ENCODE results near the gene ANKRD11. TPM values are rescaled to one million over a fixed set of nuclear protein-coding genes. Genes with fewer than 3 reads are reported as not detected.

ANKRD11 gene
- total and polyA plus RNA-seq, 2 donors (not counting 1 experiment from before 2014, with no cell fraction given), result 41.5 to 71.2 TPM

DNA sequence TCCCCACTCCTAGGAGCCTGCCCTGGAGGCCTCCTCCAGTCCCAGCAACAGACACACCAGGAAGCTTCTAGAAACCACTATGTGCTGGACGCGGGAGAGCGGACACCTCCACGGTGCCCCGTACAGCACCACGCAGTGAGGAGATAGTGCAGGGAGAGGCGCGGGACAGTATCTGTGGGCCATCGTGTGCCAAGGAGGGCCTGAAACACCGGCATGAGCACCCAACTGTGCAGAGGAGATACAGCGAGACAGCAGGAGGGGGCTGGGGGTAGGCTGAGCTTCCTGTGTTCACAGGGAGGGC lies 215.1 kb downstream of the ANKRD11 start:
- Histone ChIP-seq H2AFZ (ENCODE audit: low read length) (no peak overlapping the region), H3K9ac (ENCODE audit: insufficient read depth, low read length) (no peak overlapping the region), H3K9me3 (ENCODE audit: control insufficient read depth, insufficient read depth, low read depth, low read length) (no peaks in the 10 kb centered on the region), H4K20me1 (ENCODE audit: control insufficient read depth, extremely low read depth, insufficient read depth, low read length) (no peaks in the 10 kb centered on the region), H3K27me3 (ENCODE audit: control insufficient read depth, insufficient read depth, low read length) (no peaks in the 10 kb centered on the region), H3K4me2 (ENCODE audit: extremely low read depth, insufficient read depth, low read length) (no peak overlapping the region), H3K36me3 (ENCODE audit: control insufficient read depth, insufficient read depth, low read length) (peaks cover 36% of the 10 kb centered on the region), H3K4me3 (replicated peaks in 1 of 4; ENCODE audit: control extremely low read depth in 1 of 4, insufficient read depth in 1 of 4, low read depth in 3 of 4, low read length in 4 of 4) (no peak overlapping the region), H3K4me1 (ENCODE audit: control insufficient read depth, extremely low read depth, insufficient read depth, low read length) (no peaks in the 10 kb centered on the region), H3K79me2 (ENCODE audit: control insufficient read depth, insufficient read depth, low read length) (peaks cover 2% of the 10 kb centered on the region), H3K27ac (ENCODE audit: insufficient read depth, low read length) (no peak overlapping the region)
- TF ChIP-seq EZH2 (IDR thresholded peaks at IDR 0.05; ENCODE audit: low read length, missing control alignments), result no peak
- TF ChIP-seq CTCF (conservative IDR thresholded peaks at IDR 0.05 in 1 of 2, IDR thresholded peaks at IDR 0.05 in 1 of 2; ENCODE audit: low read depth in 1 of 2, low read length in 2 of 2), result no peak
- no peak for DNase-seq (ENCODE audit: low read depth in 2 of 2)

DNA sequence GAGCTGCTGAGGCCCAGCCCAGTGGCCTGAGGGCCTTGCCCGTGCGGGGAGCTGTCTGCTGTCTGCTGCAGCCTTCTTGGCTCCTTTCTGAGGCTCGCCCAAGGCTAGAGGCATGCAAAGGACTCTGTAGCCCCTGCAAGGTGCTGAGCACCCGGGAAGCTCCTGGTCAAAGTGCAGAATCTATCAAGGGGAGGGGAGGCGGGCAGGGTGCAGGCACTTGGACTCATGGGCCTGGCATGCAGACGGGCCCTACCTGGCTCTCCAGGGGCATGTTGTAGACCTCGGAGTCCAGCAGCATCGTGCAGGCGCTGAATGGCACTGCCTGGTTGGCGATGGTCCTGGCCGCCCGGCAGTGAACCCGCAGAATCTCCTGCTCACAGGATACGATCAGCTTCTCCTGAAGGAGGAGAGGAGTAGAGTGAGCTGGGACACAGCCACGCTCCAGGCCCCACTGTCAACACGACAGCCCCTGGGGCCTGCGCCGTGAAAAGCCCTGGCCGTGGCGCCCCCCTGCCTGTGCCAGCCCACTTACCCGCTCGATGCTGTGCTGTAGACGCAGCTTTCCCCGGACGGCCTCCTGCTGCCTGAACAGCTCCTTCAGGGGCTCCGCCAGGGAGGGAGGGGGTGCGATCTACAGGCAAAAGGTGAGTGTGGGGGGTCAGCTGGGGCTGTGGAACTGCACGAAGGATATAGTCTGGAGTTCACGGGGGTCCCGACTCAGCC lies 215.6 kb downstream of the ANKRD11 start:
- TF ChIP-seq CTCF (conservative IDR thresholded peaks at IDR 0.05 in 1 of 2, IDR thresholded peaks at IDR 0.05 in 1 of 2; ENCODE audit: low read depth in 1 of 2, low read length in 2 of 2) (no peak), EZH2 (IDR thresholded peaks at IDR 0.05; ENCODE audit: low read length, missing control alignments) (no peak)
- no peak for DNase-seq (ENCODE audit: low read depth in 2 of 2)
- H3K36me3 ChIP-seq (ENCODE audit: control insufficient read depth, insufficient read depth, low read length), result peaks cover 40% of the 10 kb centered on the region
- peaks cover 2% of the 10 kb centered on the region for H3K79me2 ChIP-seq (ENCODE audit: control insufficient read depth, insufficient read depth, low read length)
- no peak overlapping the region for H3K4me3 ChIP-seq (replicated peaks in 1 of 4; ENCODE audit: control extremely low read depth in 1 of 4, insufficient read depth in 1 of 4, low read depth in 3 of 4, low read length in 4 of 4)
- no peaks in the 10 kb centered on the region for H3K27me3 ChIP-seq (ENCODE audit: control insufficient read depth, insufficient read depth, low read length)
- no peaks in the 10 kb centered on the region for H4K20me1 ChIP-seq (ENCODE audit: control insufficient read depth, extremely low read depth, insufficient read depth, low read length)
- no peak overlapping the region for H3K4me2 ChIP-seq (ENCODE audit: extremely low read depth, insufficient read depth, low read length)
- H3K27ac ChIP-seq (ENCODE audit: insufficient read depth, low read length), result no peak overlapping the region
- H3K9me3 ChIP-seq (ENCODE audit: control insufficient read depth, insufficient read depth, low read depth, low read length), result no peaks in the 10 kb centered on the region
- no peak overlapping the region for H2AFZ ChIP-seq (ENCODE audit: low read length)
- H3K4me1 ChIP-seq (ENCODE audit: control insufficient read depth, extremely low read depth, insufficient read depth, low read length), result peaks cover 2% of the 10 kb centered on the region
- H3K9ac ChIP-seq (ENCODE audit: insufficient read depth, low read length), result no peak overlapping the region

DNA sequence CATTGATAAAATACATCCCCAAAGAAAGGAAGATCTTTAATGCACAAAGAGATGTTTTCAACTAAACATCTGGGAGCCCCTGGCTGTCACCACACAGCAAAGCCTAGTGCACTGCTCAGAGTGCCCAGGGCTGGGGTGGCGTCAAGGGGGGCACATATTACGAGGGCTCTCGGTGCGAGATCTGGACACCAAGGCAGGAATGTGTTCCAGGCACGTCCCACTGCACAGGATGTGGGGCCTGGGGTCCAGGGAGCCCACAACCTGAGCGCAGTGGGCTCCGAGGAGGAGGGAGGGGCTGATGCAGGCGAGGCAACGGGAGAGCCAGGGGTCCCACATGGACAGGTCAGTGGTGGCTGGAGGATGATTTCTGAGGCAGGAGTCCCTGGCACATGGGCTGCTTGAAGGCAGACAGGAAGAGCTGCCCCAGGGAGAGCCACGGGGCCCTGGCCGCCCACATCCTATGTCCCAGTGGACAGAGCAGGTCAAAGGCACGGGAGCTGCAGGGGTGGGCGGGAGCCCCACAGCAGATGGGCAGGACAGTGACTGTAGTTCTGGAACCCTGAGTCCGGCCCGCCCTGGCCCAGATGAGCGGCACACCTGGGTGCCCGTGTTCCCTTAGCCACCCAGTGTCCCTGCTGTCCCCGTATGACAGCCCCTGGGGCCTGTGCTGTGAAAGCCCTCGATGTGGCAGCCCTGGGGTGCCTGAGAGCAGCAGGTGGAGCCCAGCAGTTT lies 216.5 kb downstream of the ANKRD11 start:
- DNase-seq (ENCODE audit: low read depth in 2 of 2), result no peak
- peaks cover 2% of the 10 kb centered on the region for H3K79me2 ChIP-seq (ENCODE audit: control insufficient read depth, insufficient read depth, low read length)
- H3K27ac ChIP-seq (ENCODE audit: insufficient read depth, low read length), result no peak overlapping the region
- H2AFZ ChIP-seq (ENCODE audit: low read length), result no peak overlapping the region
- H3K36me3 ChIP-seq (ENCODE audit: control insufficient read depth, insufficient read depth, low read length), result peaks cover 40% of the 10 kb centered on the region
- peaks cover 2% of the 10 kb centered on the region for H3K4me1 ChIP-seq (ENCODE audit: control insufficient read depth, extremely low read depth, insufficient read depth, low read length)
- no peak overlapping the region for H3K9ac ChIP-seq (ENCODE audit: insufficient read depth, low read length)
- H3K9me3 ChIP-seq (ENCODE audit: control insufficient read depth, insufficient read depth, low read depth, low read length), result no peaks in the 10 kb centered on the region
- no peak for TF ChIP-seq EZH2 (IDR thresholded peaks at IDR 0.05; ENCODE audit: low read length, missing control alignments)
- TF ChIP-seq CTCF (conservative IDR thresholded peaks at IDR 0.05 in 1 of 2, IDR thresholded peaks at IDR 0.05 in 1 of 2; ENCODE audit: low read depth in 1 of 2, low read length in 2 of 2), result no peak
- no peaks in the 10 kb centered on the region for H4K20me1 ChIP-seq (ENCODE audit: control insufficient read depth, extremely low read depth, insufficient read depth, low read length)
- H3K4me2 ChIP-seq (ENCODE audit: extremely low read depth, insufficient read depth, low read length), result no peak overlapping the region
- H3K27me3 ChIP-seq (ENCODE audit: control insufficient read depth, insufficient read depth, low read length), result no peaks in the 10 kb centered on the region
- H3K4me3 ChIP-seq (replicated peaks in 1 of 4; ENCODE audit: control extremely low read depth in 1 of 4, insufficient read depth in 1 of 4, low read depth in 3 of 4, low read length in 4 of 4), result no peak overlapping the region
